ENCODE results near the gene TFDP2. TPM values are rescaled to one million over a fixed set of nuclear protein-coding genes. Genes with fewer than 3 reads are reported as not detected.

TFDP2 gene
- total RNA-seq, 1 experiment from 2014 or later = 76.0 TPM

- Histone ChIP-seq H3K14ac (ENCODE audit: insufficient read depth, low read length) (no peak overlapping the region), H4K8ac (replicated peaks; ENCODE audit: insufficient read length, low read depth, low read length) (no peak overlapping the region), H3K79me2 (ENCODE audit: insufficient read depth, low read length) (no peaks in the 10 kb centered on the region), H3K27ac (ENCODE audit: insufficient read length, low read depth, low read length) (no peak overlapping the region), H3K9ac (ENCODE audit: extremely low read depth, insufficient read length, low read length) (no peak overlapping the region), H2AFZ (ENCODE audit: low read length) (no peak overlapping the region), H3K9me3 (ENCODE audit: control insufficient read depth, low read depth, low read length) (no peaks in the 10 kb centered on the region), H4K5ac (ENCODE audit: insufficient read length, low read depth, low read length) (no peak overlapping the region), H3K23ac (ENCODE audit: insufficient read length, low read depth, low read length) (no peak overlapping the region), H3K4me1 (ENCODE audit: insufficient read depth, low read length) (no peaks in the 10 kb centered on the region), H2BK120ac (ENCODE audit: low read depth, low read length, poor library complexity, severe bottlenecking) (no peak overlapping the region), H2BK12ac (ENCODE audit: insufficient read length, low read depth, low read length) (no peak overlapping the region), H3K4ac (ENCODE audit: low read depth, low read length) (no peak overlapping the region), H3K56ac (ENCODE audit: insufficient read length, low read depth, low read length) (no peak overlapping the region), H4K20me1 (ENCODE audit: control insufficient read depth, insufficient read depth, insufficient read length) (no peaks in the 10 kb centered on the region), H3T11ph (ENCODE audit: low read length) (peak overlapping the region; percentile 36), H3K23me2 (ENCODE audit: insufficient read length, low read depth, low read length, poor library complexity, severe bottlenecking) (no peaks in the 10 kb centered on the region), H2BK20ac (ENCODE audit: low read depth, low read length, poor library complexity, severe bottlenecking) (no peak overlapping the region), H3K27me3 (ENCODE audit: insufficient read depth, low read length) (no peaks in the 10 kb centered on the region), H3K79me1 (ENCODE audit: insufficient read depth, low read depth, low read length, poor library complexity, severe bottlenecking) (no peaks in the 10 kb centered on the region), H2AK5ac (ENCODE audit: insufficient read length, low read length) (no peak overlapping the region), H2BK5ac (ENCODE audit: insufficient read length, low read length) (no peak overlapping the region), H4K91ac (ENCODE audit: insufficient read length, low read depth, low read length) (no peak overlapping the region), H2BK15ac (ENCODE audit: low read depth, low read length) (no peak overlapping the region), H3K18ac (ENCODE audit: insufficient read length, low read depth, low read length) (no peak overlapping the region), H3K4me2 (ENCODE audit: insufficient read depth, insufficient read length, low read length) (no peak overlapping the region)
- no peak overlapping the region; a peak in 1 of 7 replicates for H3K27ac Mint-ChIP-seq
- H3K9me3 Mint-ChIP-seq = no peaks in the 10 kb centered on the region
- H3K4me1 Mint-ChIP-seq = no peaks in the 10 kb centered on the region; a peak in 1 of 4 replicates
- DNase-seq = no peak
- H3K4me3 Mint-ChIP-seq = no peak overlapping the region
- no peaks in the 10 kb centered on the region for H3K27me3 Mint-ChIP-seq (ENCODE audit: low read depth)
- no peak for TF ChIP-seq CTCF (conservative IDR thresholded peaks at IDR 0.05)
- no peaks in the 10 kb centered on the region for H3K36me3 Mint-ChIP-seq (ENCODE audit: insufficient read depth in 1 of 3, low read depth in 3 of 3)
- no CpG with 5 or more reads among the region's 2 CpGs for WGBS (ENCODE audit: extremely low coverage, insufficient read length, low lambda C conversion rate)
These were observed 42.8 kb downstream of the TFDP2 start for GRCh38 chr3:142106548-142106947.
